Posterior vena cava (tissue), 2 donors: ENCODE data around the gene CA5A. TPM values are rescaled to one million over a fixed set of nuclear protein-coding genes. Genes with fewer than 3 reads are reported as not detected.
"Not testable (repeated sequence)": the region's sequence is repeated elsewhere in the genome, so short reads cannot be mapped to it uniquely, and the experiment has no call there.

Experiments
- DNase-seq: peaks from one replicate; pipeline ENCODE4 v3.0.0-alpha.2; 2020; ENCODE audit warnings: low spot score
- intact Hi-C, 2 donors: fragments of 100-400 bp; cut with DNase I; formaldehyde crosslinking; loops; one replicate each; pipeline versions ENCODE4 v1.14.1 to v1.14.2; 2022 to 2023
- long read RNA-seq, 2 donors: library from polyadenylated mRNA; unstranded; transcript quantifications; one replicate each; pipeline ENCODE4 v2.0.0, GENCODE V29; 2020 to 2021
- total RNA-seq, 2 donors: library from RNA; stranded (reverse); fragmentation: NEBNext Ultra II Directional; extraction: Animal tissue kit (Norgen Biotek cat#: 25700); gene quantifications; one replicate each; pipeline ENCODE4 v1.2.1, GENCODE V29; 2021
- donor health status: DM: yes; HTN: yes; CAD: no.
- donor health status: DM: yes; HTN: yes; CAD: no.

The CA5A gene
- not detected for total RNA-seq
- long read RNA-seq, donor 1, result 0 reads
- long read RNA-seq, donor 2, partial matches to known transcripts, result 0 of 1 reads
- long read RNA-seq, donor 2, other reads (novel, unspliced or antisense), result 1 of 1 reads

- no peak for DNase-seq
- intact Hi-C loops, result no loop called here
Measured at GRCh38 chr16:87936375-87937230, at the start of gene CA5A. CA5A (minus strand) TSS chr16:87936529; CDS start chr16:87936450, 79 bp downstream.

- intact Hi-C loops, result not testable (repeated sequence)
Measured at GRCh38 chr16:87985493-87985892, 49.2 kb upstream of the CA5A start.

GRCh38 chr16:87984632-87985267, 48.4 kb upstream of the CA5A start:
- intact Hi-C loops, result no loop called here

More at GRCh38 chr16:87985493-87985892, 49.2 kb upstream of the CA5A start:
- DNase-seq, result not testable (repeated sequence)

GRCh38 chr16:87984180-87984579, 47.9 kb upstream of the CA5A start:
- intact Hi-C loops, DNase-seq: not testable (repeated sequence)

More at GRCh38 chr16:87984632-87985267, 48.4 kb upstream of the CA5A start:
- DNase-seq, result no peak

- DNase-seq, intact Hi-C loops: not testable (repeated sequence)
Measured at GRCh38 chr16:87983737-87984097, 47.4 kb upstream of the CA5A start.

GRCh38 chr16:87983072-87983736, 46.9 kb upstream of the CA5A start:
- intact Hi-C loops, DNase-seq: not testable (repeated sequence)

- DNase-seq, result no peak
- intact Hi-C loops, result no loop called here
Measured at GRCh38 chr16:87982581-87983041, 46.3 kb upstream of the CA5A start.

GRCh38 chr16:87981376-87981775, 45.0 kb upstream of the CA5A start:
- DNase-seq, intact Hi-C loops: not testable (repeated sequence)

- DNase-seq, intact Hi-C loops: not testable (repeated sequence)
Measured at GRCh38 chr16:87979911-87980630, 43.7 kb upstream of the CA5A start.

GRCh38 chr16:87979352-87979751, 43.0 kb upstream of the CA5A start:
- intact Hi-C loops, result no loop called here
- DNase-seq, result no peak

- no peak for DNase-seq
- intact Hi-C loops, result no loop called here
Measured at GRCh38 chr16:87978127-87978526, 41.8 kb upstream of the CA5A start.

- no peak for DNase-seq
- intact Hi-C loops, result no loop called here
Measured at GRCh38 chr16:87976665-87977064, 40.3 kb upstream of the CA5A start.

GRCh38 chr16:87974178-87974577, 37.8 kb upstream of the CA5A start:
- DNase-seq, result no peak
- intact Hi-C loops, result no loop called here

- intact Hi-C loops, result no loop called here
- DNase-seq, result no peak
Measured at GRCh38 chr16:87973717-87974116, 37.4 kb upstream of the CA5A start.

- intact Hi-C loops, result no loop called here
- no peak for DNase-seq
Measured at GRCh38 chr16:87971933-87972332, 35.6 kb upstream of the CA5A start.

GRCh38 chr16:87970186-87970585, 33.9 kb upstream of the CA5A start:
- no peak for DNase-seq

GRCh38 chr16:87968541-87968940, 32.2 kb upstream of the CA5A start:
- no peak for DNase-seq
- intact Hi-C loops, result no loop called here

More at GRCh38 chr16:87970186-87970585, 33.9 kb upstream of the CA5A start:
- intact Hi-C loops, result no loop called here

- no peak for DNase-seq
- intact Hi-C loops, result no loop called here
Measured at GRCh38 chr16:87966685-87967185, 30.4 kb upstream of the CA5A start.
